Esophagus muscularis mucosa (tissue), 4 donors: ENCODE data around the gene EMSY. TPM values are rescaled to one million over a fixed set of nuclear protein-coding genes. Genes with fewer than 3 reads are reported as not detected.

Experiments
- DNase-seq: peaks from one replicate; pipeline ENCODE4 v3.0.0-alpha.2; 2017; ENCODE audit errors: extremely low spot score
- H3K27ac ChIP-seq, 4 donors: fragments of 200-600 bp; sonication (generic); replicated peaks in 1 of 4; 1 replicate in 3 of 4; 2 replicates in 1 of 4; pipeline ENCODE4 v1.5.1; 2016 to 2019; ENCODE audit warnings: mild to moderate bottlenecking in 1 of 4
- H3K27me3 ChIP-seq, 4 donors: fragments of 200-600 bp; sonication (generic); one replicate each; pipeline versions ENCODE4 v1.5.1 to v1.6.0; 2016 to 2019
- H3K36me3 ChIP-seq, 4 donors: fragments of 200-600 bp; sonication (generic); one replicate each; pipeline ENCODE4 v1.5.1; 2016 to 2019
- H3K4me1 ChIP-seq, 4 donors: fragments of 200-600 bp; sonication (generic); one replicate each; pipeline ENCODE4 v1.5.1; 2016 to 2019
- H3K4me3 ChIP-seq, 4 donors: fragments of 200-600 bp; sonication (generic); 1 replicate in 2 of 4; 2 replicates in 2 of 4; pipeline ENCODE4 v1.5.1; 2016 to 2019; ENCODE audit warnings: mild to moderate bottlenecking in 4 of 4, moderate library complexity in 1 of 4
- H3K9me3 ChIP-seq, 4 donors: fragments of 200-600 bp; sonication (generic); 1 replicate in 3 of 4; 2 replicates in 1 of 4; pipeline ENCODE4 v1.5.1; 2016 to 2019
- CTCF ChIP-seq, 3 experiments: fragments of 200-600 bp in 2 of 3; fragments of 450-650 bp in 1 of 3; sonication (generic) in 2 of 3; IDR thresholded peaks; one replicate each; pipeline ENCODE4 v1.5.1; 2017 to 2019; ENCODE audit warnings: antibody characterized with exemption in 3 of 3, mild to moderate bottlenecking in 2 of 3, moderate library complexity in 1 of 3
- EP300 ChIP-seq: sonication (generic); formaldehyde crosslinking; IDR thresholded peaks from one replicate; pipeline ENCODE4 v1.6.1; 2017; ENCODE audit warnings: antibody characterized with exemption
- POLR2A ChIP-seq: fragments of 450-650 bp; IDR thresholded peaks from one replicate; pipeline ENCODE4 v1.6.1; 2017; ENCODE audit warnings: antibody characterized with exemption, moderate library complexity, mild to moderate bottlenecking, low read depth
- POLR2AphosphoS5 ChIP-seq, 2 donors: sonication (generic); formaldehyde crosslinking; IDR thresholded peaks; one replicate each; pipeline ENCODE4 v1.6.1; 2017; ENCODE audit warnings: antibody characterized with exemption in 2 of 2
- WGBS: methylation state at CpG from one replicate; pipeline ENCODE4 v1.1.5; 2018; 5-methylcytosine and 5-hydroxymethylcytosine counted together
- intact Hi-C: fragments of 100-400 bp; cut with DNase I; formaldehyde crosslinking; loops from one replicate; pipeline ENCODE4 v1.15.1; 2023
- total RNA-seq, 4 donors: library from RNA; depleted of rRNA; stranded (reverse); fragments of >200 nt; gene quantifications; one replicate each; pipeline versions ENCODE4 v1.1.0 to v1.2.1, GENCODE V29; 2016

Gene EMSY
- total RNA-seq, 4 donors from 2014 or later: 17.1 to 34.6 (median 27.6) TPM

GRCh38 chr11:76523786-76524436 lies 79.1 kb downstream of the EMSY start:
- TF ChIP-seq POLR2AphosphoS5 (IDR thresholded peaks at IDR 0.05): no peak
- TF ChIP-seq CTCF (IDR thresholded peaks at IDR 0.05): no peak
- TF ChIP-seq POLR2A: no peak
- no peak for TF ChIP-seq EP300
- Histone ChIP-seq H3K27ac (no peak overlapping the region), H3K9me3 (no peaks in the 10 kb centered on the region), H3K27me3 (no peaks in the 10 kb centered on the region), H3K4me1 (peaks cover 0 to 7% (median 6%) of the 10 kb centered on the region in 4 donors), H3K36me3 (peaks cover 8 to 50% (median 22%) of the 10 kb centered on the region in 4 donors), H3K4me3 (no peak overlapping the region)
- 97% methylated on average over 2 of the region's 2 CpGs for WGBS
- DNase-seq: no peak
- intact Hi-C loops: no loop called here

GRCh38 chr11:76524461-76524860 lies 79.6 kb downstream of the EMSY start:
- H3K27ac ChIP-seq: no peak overlapping the region
- H3K36me3 ChIP-seq: peaks cover 10 to 50% (median 24%) of the 10 kb centered on the region in 4 donors
- DNase-seq: no peak
- intact Hi-C loops: no loop called here
- H3K4me1 ChIP-seq: peaks cover 0 to 7% (median 6%) of the 10 kb centered on the region in 4 donors
- H3K4me3 ChIP-seq: no peak overlapping the region
- no peaks in the 10 kb centered on the region for H3K9me3 ChIP-seq
- 91% methylated on average over 4 of the region's 4 CpGs for WGBS
- H3K27me3 ChIP-seq: no peaks in the 10 kb centered on the region
- TF ChIP-seq EP300: no peak

GRCh38 chr11:76524919-76525318 lies 80.1 kb downstream of the EMSY start:
- DNase-seq: no peak
- H3K27me3 ChIP-seq: no peaks in the 10 kb centered on the region
- peaks cover 12 to 50% (median 25%) of the 10 kb centered on the region in 4 donors for H3K36me3 ChIP-seq
- no peak overlapping the region for H3K4me3 ChIP-seq
- intact Hi-C loops: no loop called here
- no peak for TF ChIP-seq EP300
- no peak for TF ChIP-seq POLR2AphosphoS5 (IDR thresholded peaks at IDR 0.05)
- no peak for TF ChIP-seq POLR2A
- no peak for TF ChIP-seq CTCF (IDR thresholded peaks at IDR 0.05)
- H3K9me3 ChIP-seq: no peaks in the 10 kb centered on the region
- no peak overlapping the region for H3K27ac ChIP-seq
- 100% methylated on average over 1 of the region's 1 CpG for WGBS
- peaks cover 0 to 7% (median 6%) of the 10 kb centered on the region in 4 donors for H3K4me1 ChIP-seq

GRCh38 chr11:76526878-76527277 lies 82.1 kb downstream of the EMSY start:
- intact Hi-C loops: no loop called here
- no peaks in the 10 kb centered on the region for H3K9me3 ChIP-seq
- H3K4me1 ChIP-seq: peaks cover 0 to 7% (median 6%) of the 10 kb centered on the region in 4 donors
- no peak overlapping the region for H3K27ac ChIP-seq
- TF ChIP-seq POLR2A (no peak), EP300 (no peak), POLR2AphosphoS5 (IDR thresholded peaks at IDR 0.05) (no peak), CTCF (IDR thresholded peaks at IDR 0.05) (no peak)
- no peak for DNase-seq
- H3K36me3 ChIP-seq: peaks cover 12 to 62% (median 32%) of the 10 kb centered on the region in 4 donors
- whole genome bisulfite sequencing: 75% methylated on average over 2 of the region's 2 CpGs
- no peak overlapping the region for H3K4me3 ChIP-seq
- no peaks in the 10 kb centered on the region for H3K27me3 ChIP-seq

GRCh38 chr11:76542436-76542835 lies 97.6 kb downstream of the EMSY start:
- no peak for DNase-seq
- Histone ChIP-seq H3K27me3 (no peaks in the 10 kb centered on the region), H3K27ac (no peak overlapping the region), H3K36me3 (peaks cover 38 to 84% (median 75%) of the 10 kb centered on the region in 4 donors), H3K9me3 (no peaks in the 10 kb centered on the region), H3K4me3 (no peak overlapping the region), H3K4me1 (no peaks in the 10 kb centered on the region)
- 83% methylated on average over 2 of the region's 2 CpGs for WGBS
- intact Hi-C loops: no loop called here
- no peak for TF ChIP-seq POLR2A
- TF ChIP-seq POLR2AphosphoS5 (IDR thresholded peaks at IDR 0.05): no peak
- TF ChIP-seq EP300: no peak
- no peak for TF ChIP-seq CTCF (IDR thresholded peaks at IDR 0.05)
